ENCODE results near the gene CD300C. TPM values are rescaled to one million over a fixed set of nuclear protein-coding genes. Genes with fewer than 3 reads are reported as not detected.

The CD300C gene
- total and polyA plus RNA-seq, 10 of the 15 experiments (the other 5 are each of a cell fraction or from before 2014, with no cell fraction given): 0.12 to 0.38 (median 0.23) TPM; not detected in 3

DNA sequence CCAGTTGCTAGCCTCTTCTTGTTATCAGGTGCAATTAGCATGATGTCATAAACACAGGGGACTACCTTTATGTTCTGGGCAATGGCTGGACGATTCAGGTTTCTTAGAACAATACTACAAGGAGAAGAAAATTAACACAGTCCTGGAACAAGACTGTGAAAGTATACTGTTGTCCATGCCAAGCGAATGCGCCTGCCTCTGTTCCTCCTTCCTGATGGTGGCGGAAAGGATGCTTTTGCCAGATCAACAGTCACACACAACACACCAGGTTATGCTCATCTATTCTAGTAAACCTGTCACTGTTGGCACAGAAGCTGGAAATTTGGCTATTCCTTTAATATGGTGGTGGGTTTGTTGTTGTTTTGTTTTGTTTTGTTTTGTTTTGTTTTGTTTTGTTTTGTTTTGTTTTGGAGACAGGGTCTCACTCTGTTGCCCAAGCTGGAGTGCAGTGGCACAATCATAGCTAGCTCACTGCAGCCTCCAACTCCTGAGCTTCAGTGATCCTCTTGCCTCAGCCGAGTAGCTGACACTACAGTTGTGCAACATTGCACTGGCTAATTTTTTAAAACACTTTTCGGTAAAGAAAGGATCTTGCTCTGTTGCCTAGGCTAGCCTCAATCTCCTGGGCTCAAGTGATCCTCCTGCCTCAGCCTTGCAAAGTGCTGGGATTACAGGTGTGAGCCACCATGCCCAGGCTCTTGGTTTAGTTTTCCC is 49.3 kb upstream of the CD300C start:
- TF ChIP-seq PRDM15 (CRISPR knock-in tag; IDR thresholded peaks at IDR 0.05) (no peak), CHD4 (IDR thresholded peaks at IDR 0.05) (no peak), RAD21 (IDR thresholded peaks at IDR 0.05; ENCODE audit: insufficient read depth, low read depth, low read length) (no peak), SUZ12 (IDR thresholded peaks at IDR 0.05; ENCODE audit: unreplicated experiment) (no peak), NFIC (IDR thresholded peaks at IDR 0.05; ENCODE audit: low read depth, low read length) (no peak), CTCF (IDR thresholded peaks at IDR 0.05 in 2 of 3, conservative IDR thresholded peaks at IDR 0.05 in 1 of 3; ENCODE audit: control insufficient read depth in 2 of 3, extremely low read depth in 1 of 3, insufficient read depth in 1 of 3, low read depth in 3 of 3, low read length in 3 of 3) (no peak), STAT3 (IDR thresholded peaks at IDR 0.05; ENCODE audit: low read depth, low read length) (no peak), RCOR1 (conservative IDR thresholded peaks at IDR 0.05; ENCODE audit: low read depth, low read length) (no peak), PAX5 (IDR thresholded peaks at IDR 0.05; ENCODE audit: borderline replicate concordance, low read depth, low read length) (no peak), TCF12 (IDR thresholded peaks at IDR 0.05; ENCODE audit: low read depth, low read length) (no peak), ZNF217 (IDR thresholded peaks at IDR 0.05) (no peak), POLR2AphosphoS5 (IDR thresholded peaks at IDR 0.05; ENCODE audit: low read length) (no peak), LARP7 (IDR thresholded peaks at IDR 0.05) (no peak), POU2F2 (IDR thresholded peaks at IDR 0.05; ENCODE audit: borderline replicate concordance, low read depth, low read length) (no peak), TCF3 (IDR thresholded peaks at IDR 0.05; ENCODE audit: borderline replicate concordance, insufficient read depth, low read depth, low read length) (no peak), EZH2 (IDR thresholded peaks at IDR 0.05; ENCODE audit: borderline replicate concordance, control insufficient read depth, low read depth, low read length) (no peak), NBN (IDR thresholded peaks at IDR 0.05) (no peak), CHD1 (IDR thresholded peaks at IDR 0.05; ENCODE audit: low read depth, low read length) (no peak)
- TF ChIP-seq, protein P1, sequence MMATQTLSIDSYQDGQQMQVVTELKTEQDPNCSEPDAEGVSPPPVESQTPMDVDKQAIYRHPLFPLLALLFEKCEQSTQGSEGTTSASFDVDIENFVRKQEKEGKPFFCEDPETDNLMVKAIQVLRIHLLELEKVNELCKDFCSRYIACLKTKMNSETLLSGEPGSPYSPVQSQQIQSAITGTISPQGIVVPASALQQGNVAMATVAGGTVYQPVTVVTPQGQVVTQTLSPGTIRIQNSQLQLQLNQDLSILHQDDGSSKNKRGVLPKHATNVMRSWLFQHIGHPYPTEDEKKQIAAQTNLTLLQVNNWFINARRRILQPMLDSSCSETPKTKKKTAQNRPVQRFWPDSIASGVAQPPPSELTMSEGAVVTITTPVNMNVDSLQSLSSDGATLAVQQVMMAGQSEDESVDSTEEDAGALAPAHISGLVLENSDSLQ (IDR thresholded peaks at IDR 0.05): no peak
- Histone ChIP-seq H3K27me3 (replicated peaks in 1 of 2; ENCODE audit: control insufficient read depth in 2 of 2, insufficient read depth in 2 of 2, low read length in 1 of 2) (peaks cover 2% of the 10 kb centered on the region in 2 experiments; a peak in 3 of 4 replicates), H4K20me1 (ENCODE audit: control insufficient read depth, insufficient read depth) (no peaks in the 10 kb centered on the region), H3K9ac (ENCODE audit: control insufficient read depth, insufficient read depth, low read length) (no peak overlapping the region), H3K79me2 (ENCODE audit: control insufficient read depth, insufficient read depth, low read length) (no peaks in the 10 kb centered on the region), H3K4me1 (ENCODE audit: control insufficient read depth, insufficient read depth, low read length) (no peaks in the 10 kb centered on the region; the same call in 1 of the 2 replicates), H2AFZ (ENCODE audit: control insufficient read depth, low read depth, low read length) (no peak overlapping the region), H3K36me3 (ENCODE audit: control insufficient read depth in 2 of 2, insufficient read depth in 2 of 2, low read length in 1 of 2) (no peaks in the 10 kb centered on the region), H3K9me3 (replicated peaks; ENCODE audit: control insufficient read depth, insufficient read depth, low read length) (peaks cover 3% of the 10 kb centered on the region; the same call in 1 of the 3 replicates), H3K27ac (ENCODE audit: control insufficient read depth, insufficient read depth) (no peak overlapping the region), H3K4me3 (no peak overlapping the region), H3K4me2 (ENCODE audit: control insufficient read depth, insufficient read depth) (no peak overlapping the region)
- FAIRE-seq (no peak), DNase-seq (ENCODE audit: low read depth, low spot score) (no peak), ATAC-seq (no peak)
- in situ Hi-C loops (cut with MboI) (loop anchor here (5.0 kb wide), 1 partner anchor 218 kb away; no protein-coding TSS in a partner anchor), intact Hi-C loops (cut with micrococcal nuclease; ENCODE audit: unreplicated experiment) (no loop called here)
- ChIA-PET CTCF (interaction anchor here (0.5 to 1.0 kb wide), 2 partner anchors 29 to 227 kb away, joined by 5 to 6 read pairs; no protein-coding TSS in a partner anchor), RAD21 (ENCODE audit: unreplicated experiment) (no interaction called here), POLR2A (no interaction called here), SMC1A (ENCODE audit: uncharacterized antibody, unreplicated experiment) (interaction anchor here (2.3 kb wide), 1 partner anchor 8 kb away, joined by 4 read pairs; no protein-coding TSS in a partner anchor)
- BruUV-seq (replicated peaks): no TSS peak
- 43% methylated on average over 6 of the region's 6 CpGs for WGBS (ENCODE audit: insufficient coverage, insufficient replicate concordance, low lambda C conversion rate, missing lambda C conversion rate)

Measured in GM12878 (cell line).